Urinary bladder (tissue), 4 donors: Measurements from ENCODE around the gene FADS1. TPM values are rescaled to one million over a fixed set of nuclear protein-coding genes. Genes with fewer than 3 reads are reported as not detected.

Experiments
- DNase-seq: peaks from one replicate; pipeline ENCODE4 v3.0.0-alpha.2; 2015; ENCODE audit errors: extremely low spot score
- H3K27ac ChIP-seq: one replicate; pipeline ENCODE4 v1.5.1; 2013; ENCODE audit warnings: low read depth, mild to moderate bottlenecking, moderate library complexity
- H3K36me3 ChIP-seq: one replicate; pipeline ENCODE4 v1.6.1; 2013; ENCODE audit warnings: mild to moderate bottlenecking, moderate library complexity; ENCODE audit not compliant: insufficient read depth
- H3K4me1 ChIP-seq: one replicate; pipeline ENCODE4 v1.6.1; 2013; ENCODE audit warnings: mild to moderate bottlenecking, moderate library complexity; ENCODE audit not compliant: insufficient read depth
- H3K4me3 ChIP-seq: one replicate; pipeline ENCODE4 v1.5.1; 2013; ENCODE audit warnings: low read depth, low read length
- WGBS: extraction: QIAGEN DNeasy Blood & Tissue Kit; methylation state at CpG from one replicate; pipeline ENCODE4 v1.1.7; 2013; 5-methylcytosine and 5-hydroxymethylcytosine counted together
- polyA plus RNA-seq: library from polyadenylated mRNA; stranded (reverse); fragments of 200-250 nt; gene quantifications from one replicate; pipeline ENCODE4 v1.2.3, GENCODE V29; 2013
- total RNA-seq: library from RNA; depleted of rRNA; stranded (reverse); fragments of >200 nt; gene quantifications from one replicate; pipeline ENCODE4 v1.2.3, GENCODE V29; 2014
- donor health status: healthy with polysubstance abuse.
- donor health status: healthy.

Gene FADS1
- total and polyA plus RNA-seq, 2 donors, result 18.0 to 68.7 TPM

- Histone ChIP-seq H3K36me3 (no peaks in the 10 kb centered on the region), H3K4me3 (no peak overlapping the region), H3K4me1 (no peaks in the 10 kb centered on the region), H3K27ac (no peak overlapping the region)
- no peak for DNase-seq
- WGBS, result 70% methylated on average over 13 of the region's 13 CpGs
Measured at GRCh38 chr11:61853698-61854169, 36.9 kb upstream of the FADS1 start.

GRCh38 chr11:61851900-61852295, 35.1 kb upstream of the FADS1 start:
- no peak for DNase-seq
- no peaks in the 10 kb centered on the region for H3K36me3 ChIP-seq
- H3K27ac ChIP-seq, result no peak overlapping the region
- H3K4me3 ChIP-seq, result no peak overlapping the region
- 86% methylated on average over 6 of the region's 6 CpGs for WGBS
- no peaks in the 10 kb centered on the region for H3K4me1 ChIP-seq

- H3K4me1 ChIP-seq, result no peaks in the 10 kb centered on the region
- H3K36me3 ChIP-seq, result no peaks in the 10 kb centered on the region
- no peak for DNase-seq
- no peak overlapping the region for H3K4me3 ChIP-seq
- 87% methylated on average over 24 of the region's 24 CpGs for WGBS
- no peak overlapping the region for H3K27ac ChIP-seq
Measured at GRCh38 chr11:61851113-61851899, 34.5 kb upstream of the FADS1 start.

- 81% methylated on average over 7 of the region's 7 CpGs for WGBS
- Histone ChIP-seq H3K4me3 (no peak overlapping the region), H3K36me3 (no peaks in the 10 kb centered on the region), H3K27ac (no peak overlapping the region), H3K4me1 (no peaks in the 10 kb centered on the region)
- no peak for DNase-seq
Measured at GRCh38 chr11:61850687-61851086, 33.9 kb upstream of the FADS1 start.

GRCh38 chr11:61848631-61849030, 31.8 kb upstream of the FADS1 start:
- Histone ChIP-seq H3K36me3 (no peaks in the 10 kb centered on the region), H3K27ac (no peak overlapping the region), H3K4me1 (no peaks in the 10 kb centered on the region), H3K4me3 (no peak overlapping the region)
- no peak for DNase-seq
- 92% methylated on average over 9 of the region's 9 CpGs for WGBS

GRCh38 chr11:61847914-61848581, 31.2 kb upstream of the FADS1 start:
- Histone ChIP-seq H3K36me3 (no peaks in the 10 kb centered on the region), H3K4me1 (no peaks in the 10 kb centered on the region), H3K27ac (no peak overlapping the region), H3K4me3 (no peak overlapping the region)
- WGBS, result 93% methylated on average over 18 of the region's 18 CpGs
- no peak for DNase-seq

GRCh38 chr11:61846362-61847020, 29.7 kb upstream of the FADS1 start:
- DNase-seq, result no peak
- Histone ChIP-seq H3K27ac (no peak overlapping the region), H3K4me3 (no peak overlapping the region), H3K4me1 (no peaks in the 10 kb centered on the region), H3K36me3 (no peaks in the 10 kb centered on the region)
- WGBS, result 87% methylated on average over 10 of the region's 10 CpGs

- H3K36me3 ChIP-seq, result no peaks in the 10 kb centered on the region
- H3K4me1 ChIP-seq, result no peaks in the 10 kb centered on the region
- H3K4me3 ChIP-seq, result no peak overlapping the region
- no peak overlapping the region for H3K27ac ChIP-seq
- DNase-seq, result no peak
- 77% methylated on average over 16 of the region's 16 CpGs for WGBS
Measured at GRCh38 chr11:61844909-61845565, 28.2 kb upstream of the FADS1 start.

- no peak for DNase-seq
- WGBS, result 92% methylated on average over 7 of the region's 7 CpGs
- H3K36me3 ChIP-seq, result no peaks in the 10 kb centered on the region
- no peak overlapping the region for H3K4me3 ChIP-seq
- no peaks in the 10 kb centered on the region for H3K4me1 ChIP-seq
- H3K27ac ChIP-seq, result no peak overlapping the region
Measured at GRCh38 chr11:61842528-61842820, 25.7 kb upstream of the FADS1 start.

- no peak for DNase-seq
- 80% methylated on average over 12 of the region's 12 CpGs for WGBS
- H3K27ac ChIP-seq, result no peak overlapping the region
- H3K4me1 ChIP-seq, result no peaks in the 10 kb centered on the region
- no peaks in the 10 kb centered on the region for H3K36me3 ChIP-seq
- no peak overlapping the region for H3K4me3 ChIP-seq
Measured at GRCh38 chr11:61841636-61842527, 25.1 kb upstream of the FADS1 start.

GRCh38 chr11:61840371-61840770, 23.6 kb upstream of the FADS1 start:
- no peaks in the 10 kb centered on the region for H3K36me3 ChIP-seq
- no peaks in the 10 kb centered on the region for H3K4me1 ChIP-seq
- H3K27ac ChIP-seq, result no peak overlapping the region
- no peak for DNase-seq
- 92% methylated on average over 7 of the region's 7 CpGs for WGBS
- H3K4me3 ChIP-seq, result no peak overlapping the region

- no peaks in the 10 kb centered on the region for H3K4me1 ChIP-seq
- H3K36me3 ChIP-seq, result no peaks in the 10 kb centered on the region
- DNase-seq, result no peak
- no peak overlapping the region for H3K4me3 ChIP-seq
- H3K27ac ChIP-seq, result no peak overlapping the region
- WGBS, result 99% methylated on average over 2 of the region's 2 CpGs
Measured at GRCh38 chr11:61839742-61840141, 22.9 kb upstream of the FADS1 start.

- Histone ChIP-seq H3K36me3 (no peaks in the 10 kb centered on the region), H3K4me3 (no peak overlapping the region), H3K4me1 (no peaks in the 10 kb centered on the region), H3K27ac (no peak overlapping the region)
- DNase-seq, result no peak
- WGBS, result 88% methylated on average over 10 of the region's 10 CpGs
Measured at GRCh38 chr11:61838921-61839320, 22.1 kb upstream of the FADS1 start.
